Duodenal mucosa (tissue), 2 donors: ENCODE measurements around the gene MVK.

Experiments
- H3K27ac ChIP-seq: one replicate; pipeline ENCODE4 v1.7.0; 2013; ENCODE audit warnings: low read depth, low read length
- H3K27me3 ChIP-seq, 2 donors: one replicate each; pipeline ENCODE4 v1.7.0; 2013; ENCODE audit warnings: low read length in 2 of 2, control low read depth in 1 of 2; ENCODE audit not compliant: insufficient read depth in 2 of 2, control insufficient read depth in 1 of 2
- H3K36me3 ChIP-seq, 2 donors: one replicate each; pipeline ENCODE4 v1.7.0; 2013; ENCODE audit warnings: low read length in 2 of 2, control low read depth in 1 of 2; ENCODE audit not compliant: insufficient read depth in 2 of 2, control insufficient read depth in 1 of 2
- H3K4me1 ChIP-seq, 2 donors: one replicate each; pipeline ENCODE4 v1.7.0; 2013; ENCODE audit warnings: low read length in 2 of 2, control low read depth in 1 of 2; ENCODE audit not compliant: insufficient read depth in 2 of 2, control insufficient read depth in 1 of 2
- H3K4me3 ChIP-seq, 2 donors: one replicate each; pipeline ENCODE4 v1.7.0; 2013; ENCODE audit warnings: low read length in 2 of 2, low read depth in 1 of 2
- H3K9ac ChIP-seq, 2 donors: one replicate each; pipeline ENCODE4 v1.7.0; 2013; ENCODE audit warnings: low read length in 2 of 2, low read depth in 1 of 2
- H3K9me3 ChIP-seq, 2 donors: one replicate each; pipeline ENCODE4 v1.7.0; 2013; ENCODE audit warnings: low read length in 2 of 2, control low read depth in 1 of 2; ENCODE audit not compliant: control insufficient read depth in 1 of 2

Gene MVK

DNA sequence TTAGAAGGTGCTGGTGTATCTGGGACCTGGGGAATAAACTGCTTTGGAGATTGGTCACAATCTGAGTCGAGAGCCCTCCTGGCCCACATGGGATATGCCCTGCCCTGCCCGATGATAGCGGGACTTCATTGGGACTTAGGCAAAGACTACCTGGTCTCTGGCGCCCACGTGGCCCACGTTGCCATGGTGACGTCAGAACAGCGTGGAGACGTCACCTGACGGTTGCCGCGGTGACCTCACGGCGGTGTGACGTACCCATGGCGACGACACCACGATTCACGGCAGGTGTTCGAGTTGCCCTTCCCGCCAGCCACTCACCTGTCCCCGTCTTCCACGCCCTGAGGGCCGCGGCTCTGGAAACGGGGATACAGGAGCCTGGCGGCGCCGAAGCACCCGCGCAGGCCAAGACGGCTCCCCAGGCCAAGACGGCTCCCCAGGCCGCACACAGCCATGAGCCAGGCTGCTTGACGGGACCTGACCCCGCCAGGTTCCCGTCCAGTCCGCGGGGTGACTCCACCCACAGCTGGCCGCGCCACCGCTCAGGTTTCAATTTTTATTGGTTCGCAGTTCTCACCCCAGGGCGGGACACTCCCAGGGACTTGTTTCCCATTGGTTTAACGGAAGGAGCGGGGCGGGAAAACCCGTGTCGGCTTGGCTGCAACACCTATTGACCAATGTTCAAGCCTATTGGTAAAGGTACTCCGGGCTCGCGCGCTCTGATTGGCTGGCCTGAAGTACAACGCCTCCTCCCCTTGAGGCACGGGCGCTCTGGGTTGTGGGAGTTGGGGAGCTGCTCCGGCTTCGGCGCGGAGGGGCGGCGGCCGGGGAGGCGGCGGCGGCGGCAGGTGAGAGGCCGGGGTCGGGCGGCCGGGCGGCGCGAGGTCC lies at the start of gene MVK, which contains the start of gene MMAB:
TSS of gene MVK (plus strand) at position 766 of the 885 bp plus-strand sequence. CDS start 1,029 bp downstream, outside the sequence.
TSS of gene MMAB (minus strand) at position 476 of the 885 bp plus-strand sequence. CDS start at position 452, 24 bp downstream.
- Histone ChIP-seq H3K36me3 (peaks cover 15 to 41% of the 10 kb centered on the region in 2 donors), H3K27ac (peak within 1 kb of the TSS; percentile 90), H3K9me3 (no peaks in the 10 kb centered on the region), H3K4me3 (peak within 1 kb of the TSS; percentile 89 to 92), H3K9ac (peak within 1 kb of the TSS; percentile 68 to 73), H3K27me3 (no peaks in the 10 kb centered on the region), H3K4me1 (peaks cover 19 to 21% of the 10 kb centered on the region in 2 donors)

- Histone ChIP-seq H3K27ac (no peak overlapping the region), H3K36me3 (peaks cover 47 to 83% of the 10 kb centered on the region in 2 donors), H3K4me3 (no peak overlapping the region), H3K27me3 (no peaks in the 10 kb centered on the region), H3K9ac (no peak overlapping the region), H3K4me1 (peaks cover 0 to 4% of the 10 kb centered on the region in 2 donors), H3K9me3 (no peaks in the 10 kb centered on the region)
Observed at GRCh38 chr12:109524466-109525278, 48.9 kb upstream of the MVK start.

DNA sequence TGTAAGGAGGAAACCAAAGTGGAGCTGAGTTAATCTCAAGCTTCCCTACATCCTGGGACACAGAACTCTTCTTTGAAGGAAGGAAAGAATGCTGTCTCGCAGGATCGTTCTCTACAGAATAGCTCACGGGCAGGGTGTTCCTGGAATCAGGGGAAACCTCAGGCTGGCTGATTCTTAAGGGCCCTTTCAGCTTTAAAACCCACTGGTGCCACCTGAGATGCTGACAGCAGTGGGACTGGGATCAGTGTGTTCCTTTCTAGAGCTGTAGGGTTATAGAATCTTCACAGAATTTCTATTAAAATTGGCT lies 48.4 kb upstream of the MVK start:
- Histone ChIP-seq H3K27ac (no peak overlapping the region), H3K4me3 (no peak overlapping the region), H3K4me1 (no peaks in the 10 kb centered on the region), H3K27me3 (no peaks in the 10 kb centered on the region), H3K9ac (no peak overlapping the region), H3K9me3 (no peaks in the 10 kb centered on the region), H3K36me3 (peaks cover 47 to 83% of the 10 kb centered on the region in 2 donors)

GRCh38 chr12:109527489-109528123 lies 46.0 kb upstream of the MVK start:
- H3K36me3 ChIP-seq, result peaks cover 33 to 78% of the 10 kb centered on the region in 2 donors
- no peaks in the 10 kb centered on the region for H3K27me3 ChIP-seq
- H3K4me3 ChIP-seq, result no peak overlapping the region
- no peak overlapping the region for H3K9ac ChIP-seq
- H3K4me1 ChIP-seq, result no peaks in the 10 kb centered on the region
- no peak overlapping the region for H3K27ac ChIP-seq
- H3K9me3 ChIP-seq, result no peaks in the 10 kb centered on the region

GRCh38 chr12:109529691-109530640 lies 43.6 kb upstream of the MVK start:
- H3K4me1 ChIP-seq, result no peaks in the 10 kb centered on the region
- H3K27ac ChIP-seq, result peak overlapping the region; percentile 5
- H3K4me3 ChIP-seq, result no peak overlapping the region
- no peaks in the 10 kb centered on the region for H3K9me3 ChIP-seq
- peaks cover 26 to 79% of the 10 kb centered on the region in 2 donors for H3K36me3 ChIP-seq
- no peak overlapping the region for H3K9ac ChIP-seq
- H3K27me3 ChIP-seq, result no peaks in the 10 kb centered on the region

GRCh38 chr12:109531411-109531810 lies 42.2 kb upstream of the MVK start:
- no peak overlapping the region for H3K27ac ChIP-seq
- H3K36me3 ChIP-seq, result peaks cover 18 to 73% of the 10 kb centered on the region in 2 donors
- H3K27me3 ChIP-seq, result no peaks in the 10 kb centered on the region

DNA sequence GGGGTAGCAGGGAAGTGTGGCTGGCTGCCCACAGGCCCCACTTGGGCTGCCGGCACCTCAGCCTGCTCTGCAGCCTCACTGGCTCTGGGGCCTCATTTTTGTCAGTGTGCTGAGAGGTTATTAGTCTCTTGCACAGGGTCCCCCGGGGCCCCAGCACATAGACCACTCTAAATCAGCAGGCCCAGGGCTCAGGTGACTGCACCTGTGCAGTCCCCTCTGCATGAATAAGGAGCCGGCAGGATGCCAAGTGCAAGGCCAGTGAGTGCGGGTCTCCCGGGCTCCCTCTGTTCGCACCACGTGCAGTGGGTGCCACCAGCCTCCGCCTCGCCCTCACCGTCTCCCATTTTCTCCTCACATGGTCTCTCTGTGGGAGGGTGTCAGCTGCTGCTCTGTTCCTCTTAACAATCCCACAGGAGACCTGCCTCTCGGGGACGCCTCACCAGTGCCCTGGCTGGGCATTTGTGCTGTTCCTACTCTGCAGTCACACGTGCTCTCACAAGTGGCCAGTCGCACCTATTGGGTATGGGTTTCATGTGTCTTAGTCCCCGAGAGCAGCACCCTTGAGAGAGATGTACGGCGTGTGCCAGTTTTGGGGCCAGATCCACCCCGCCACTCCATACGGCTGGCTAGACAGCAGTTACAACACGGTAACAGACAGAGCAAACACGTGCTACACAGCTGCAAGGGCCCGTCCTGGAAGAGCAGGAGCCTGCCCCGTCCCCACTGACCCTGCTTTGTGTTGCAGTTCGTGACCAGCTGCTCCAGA lies 40.7 kb upstream of the MVK start:
- peaks cover 16 to 60% of the 10 kb centered on the region in 2 donors for H3K36me3 ChIP-seq
- H3K9me3 ChIP-seq, result no peaks in the 10 kb centered on the region
- no peak overlapping the region for H3K27ac ChIP-seq
- no peaks in the 10 kb centered on the region for H3K4me1 ChIP-seq
- H3K27me3 ChIP-seq, result no peaks in the 10 kb centered on the region
- H3K9ac ChIP-seq, result no peak overlapping the region
- H3K4me3 ChIP-seq, result no peak overlapping the region

More at GRCh38 chr12:109531411-109531810, 42.2 kb upstream of the MVK start:
- Histone ChIP-seq H3K9me3 (no peaks in the 10 kb centered on the region), H3K9ac (no peak overlapping the region), H3K4me3 (no peak overlapping the region), H3K4me1 (no peaks in the 10 kb centered on the region)

DNA sequence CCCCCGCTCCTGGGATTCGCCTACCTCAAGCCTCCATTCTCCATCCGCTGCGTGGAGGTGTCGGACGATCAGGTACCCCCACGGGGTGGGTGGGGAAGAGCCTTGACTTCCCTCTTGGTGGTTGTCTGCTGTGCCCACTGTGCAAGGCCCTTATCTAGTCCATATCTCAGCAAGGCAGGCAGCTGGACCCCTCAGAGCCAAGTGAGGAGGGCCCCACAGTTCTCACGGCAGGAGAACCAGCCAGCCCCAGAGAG lies 40.2 kb upstream of the MVK start:
- no peaks in the 10 kb centered on the region for H3K4me1 ChIP-seq
- H3K27me3 ChIP-seq, result no peaks in the 10 kb centered on the region
- H3K9me3 ChIP-seq, result no peaks in the 10 kb centered on the region
- peaks cover 14 to 57% of the 10 kb centered on the region in 2 donors for H3K36me3 ChIP-seq
- no peak overlapping the region for H3K27ac ChIP-seq
- H3K9ac ChIP-seq, result no peak overlapping the region
- no peak overlapping the region for H3K4me3 ChIP-seq

GRCh38 chr12:109534456-109534855 lies 39.1 kb upstream of the MVK start:
- no peak overlapping the region for H3K27ac ChIP-seq
- no peak overlapping the region for H3K9ac ChIP-seq
- no peaks in the 10 kb centered on the region for H3K27me3 ChIP-seq
- H3K36me3 ChIP-seq, result peaks cover 14 to 54% of the 10 kb centered on the region in 2 donors
- no peaks in the 10 kb centered on the region for H3K9me3 ChIP-seq
- no peaks in the 10 kb centered on the region for H3K4me1 ChIP-seq
- no peak overlapping the region for H3K4me3 ChIP-seq
